ENCODE measurements around the gene KCNMB1.
"Not testable (repeated sequence)": the region's sequence is repeated elsewhere in the genome, so short reads cannot be mapped to it uniquely, and the experiment has no call there.

The KCNMB1 gene

GRCh38 chr5:170383227-170383626 lies 5.9 kb downstream of the KCNMB1 start:
- no peak overlapping the region for H3K4me3 ChIP-seq (ENCODE audit: low read depth, low read length)
- no peak for DNase-seq (ENCODE audit: low read depth)
- TF ChIP-seq MYC (IDR thresholded peaks at IDR 0.05; ENCODE audit: low read depth, low read length), result no peak
- TF ChIP-seq MAX (IDR thresholded peaks at IDR 0.05; ENCODE audit: low read depth, low read length), result no peak

- no peak overlapping the region for H3K4me3 ChIP-seq (ENCODE audit: low read depth, low read length)
- TF ChIP-seq POLR2A (IDR thresholded peaks at IDR 0.05; ENCODE audit: extremely low read depth, insufficient read length), result no peak
- no peak for TF ChIP-seq MYC (IDR thresholded peaks at IDR 0.05; ENCODE audit: low read depth, low read length)
- TF ChIP-seq CTCF (IDR thresholded peaks at IDR 0.05; ENCODE audit: low read depth, low read length), result no peak
- TF ChIP-seq MAX (IDR thresholded peaks at IDR 0.05; ENCODE audit: low read depth, low read length), result no peak
- no peak for DNase-seq (ENCODE audit: low read depth)
These were observed 6.4 kb downstream of the KCNMB1 start for GRCh38 chr5:170382790-170383189.

- TF ChIP-seq CTCF (IDR thresholded peaks at IDR 0.05; ENCODE audit: low read depth, low read length) (no peak), POLR2A (IDR thresholded peaks at IDR 0.05; ENCODE audit: extremely low read depth, insufficient read length) (no peak), MYC (IDR thresholded peaks at IDR 0.05; ENCODE audit: low read depth, low read length) (no peak), MAX (IDR thresholded peaks at IDR 0.05; ENCODE audit: low read depth, low read length) (no peak)
- H3K4me3 ChIP-seq (ENCODE audit: low read depth, low read length), result no peak overlapping the region
- DNase-seq (ENCODE audit: low read depth), result no peak
These were observed 8.7 kb downstream of the KCNMB1 start for GRCh38 chr5:170380361-170380951.

- TF ChIP-seq MYC (IDR thresholded peaks at IDR 0.05; ENCODE audit: low read depth, low read length) (no peak), POLR2A (IDR thresholded peaks at IDR 0.05; ENCODE audit: extremely low read depth, insufficient read length) (no peak), CTCF (IDR thresholded peaks at IDR 0.05; ENCODE audit: low read depth, low read length) (no peak), MAX (IDR thresholded peaks at IDR 0.05; ENCODE audit: low read depth, low read length) (no peak)
- no peak for DNase-seq (ENCODE audit: low read depth)
- H3K4me3 ChIP-seq (ENCODE audit: low read depth, low read length), result no peak overlapping the region
These were observed 10.4 kb downstream of the KCNMB1 start for GRCh38 chr5:170378740-170379139.

- no peak overlapping the region for H3K4me3 ChIP-seq (ENCODE audit: low read depth, low read length)
- TF ChIP-seq CTCF (IDR thresholded peaks at IDR 0.05; ENCODE audit: low read depth, low read length) (no peak), MYC (IDR thresholded peaks at IDR 0.05; ENCODE audit: low read depth, low read length) (no peak), MAX (IDR thresholded peaks at IDR 0.05; ENCODE audit: low read depth, low read length) (no peak), POLR2A (IDR thresholded peaks at IDR 0.05; ENCODE audit: extremely low read depth, insufficient read length) (no peak)
- no peak for DNase-seq (ENCODE audit: low read depth)
These were observed 12.1 kb downstream of the KCNMB1 start for GRCh38 chr5:170377027-170377426.

- DNase-seq (ENCODE audit: low read depth); H3K4me3 ChIP-seq (ENCODE audit: low read depth, low read length): not testable (repeated sequence)
These were observed 12.6 kb downstream of the KCNMB1 start for GRCh38 chr5:170376526-170376925.

- no peak for TF ChIP-seq MAX (IDR thresholded peaks at IDR 0.05; ENCODE audit: low read depth, low read length)
- TF ChIP-seq CTCF (IDR thresholded peaks at IDR 0.05; ENCODE audit: low read depth, low read length), result no peak
- no peak for TF ChIP-seq POLR2A (IDR thresholded peaks at IDR 0.05; ENCODE audit: extremely low read depth, insufficient read length)
- TF ChIP-seq MYC (IDR thresholded peaks at IDR 0.05; ENCODE audit: low read depth, low read length), result no peak
- DNase-seq (ENCODE audit: low read depth), result no peak
- no peak overlapping the region for H3K4me3 ChIP-seq (ENCODE audit: low read depth, low read length)
These were observed 13.9 kb downstream of the KCNMB1 start for GRCh38 chr5:170375283-170375682.

Measured in NB4 (cell line).